ENCODE data around the gene ZNF254.
A peak's percentile ranks its signal among the peaks of the same experiment; 100 is the strongest.

The ZNF254 gene

GRCh38 chr19:24177686-24178085 lies 90.7 kb downstream of the ZNF254 start:
- H3K4me1 ChIP-seq (ENCODE audit: control insufficient read depth in 5 of 5, insufficient read depth in 5 of 5, low read length in 5 of 5) = no peaks in the 10 kb centered on the region
- peaks cover 0 to 3% (median 0%) of the 10 kb centered on the region in 5 donors for H3K36me3 ChIP-seq (ENCODE audit: control insufficient read depth in 5 of 5, insufficient read depth in 5 of 5, low read length in 5 of 5)
- H3K9me3 ChIP-seq (ENCODE audit: control insufficient read depth in 5 of 5, low read length in 5 of 5) = peaks cover 7 to 39% (median 26%) of the 10 kb centered on the region in 5 donors
- H3K27me3 ChIP-seq (ENCODE audit: control insufficient read depth in 5 of 5, insufficient read depth in 4 of 5, low read length in 5 of 5) = no peaks in the 10 kb centered on the region
- peak overlapping the region in 1 of 5 donors; percentile 3 for H3K4me3 ChIP-seq (ENCODE audit: low read depth in 1 of 5, low read length in 5 of 5)
- H3K27ac ChIP-seq (ENCODE audit: low read depth, low read length) = no peak overlapping the region
- no peak overlapping the region for H3K9ac ChIP-seq (ENCODE audit: low read length in 5 of 5)

- Histone ChIP-seq H3K4me1 (ENCODE audit: control insufficient read depth in 5 of 5, insufficient read depth in 5 of 5, low read length in 5 of 5) (no peaks in the 10 kb centered on the region), H3K9me3 (ENCODE audit: control insufficient read depth in 5 of 5, low read length in 5 of 5) (peaks cover 6 to 36% (median 26%) of the 10 kb centered on the region in 5 donors), H3K27ac (ENCODE audit: low read depth, low read length) (no peak overlapping the region), H3K4me3 (ENCODE audit: low read depth in 1 of 5, low read length in 5 of 5) (no peak overlapping the region), H3K36me3 (ENCODE audit: control insufficient read depth in 5 of 5, insufficient read depth in 5 of 5, low read length in 5 of 5) (peaks cover 0 to 3% (median 0%) of the 10 kb centered on the region in 5 donors), H3K27me3 (ENCODE audit: control insufficient read depth in 5 of 5, insufficient read depth in 4 of 5, low read length in 5 of 5) (no peaks in the 10 kb centered on the region), H3K9ac (ENCODE audit: low read length in 5 of 5) (no peak overlapping the region)
Measured at GRCh38 chr19:24178207-24178606, 91.2 kb downstream of the ZNF254 start.

Data from subcutaneous abdominal adipose tissue (tissue), 5 donors.